ENCODE data around the gene MYLK.
"Not testable (repeated sequence)": the region's sequence is repeated elsewhere in the genome, so short reads cannot be mapped to it uniquely, and the experiment has no call there.

The MYLK gene, protein sequence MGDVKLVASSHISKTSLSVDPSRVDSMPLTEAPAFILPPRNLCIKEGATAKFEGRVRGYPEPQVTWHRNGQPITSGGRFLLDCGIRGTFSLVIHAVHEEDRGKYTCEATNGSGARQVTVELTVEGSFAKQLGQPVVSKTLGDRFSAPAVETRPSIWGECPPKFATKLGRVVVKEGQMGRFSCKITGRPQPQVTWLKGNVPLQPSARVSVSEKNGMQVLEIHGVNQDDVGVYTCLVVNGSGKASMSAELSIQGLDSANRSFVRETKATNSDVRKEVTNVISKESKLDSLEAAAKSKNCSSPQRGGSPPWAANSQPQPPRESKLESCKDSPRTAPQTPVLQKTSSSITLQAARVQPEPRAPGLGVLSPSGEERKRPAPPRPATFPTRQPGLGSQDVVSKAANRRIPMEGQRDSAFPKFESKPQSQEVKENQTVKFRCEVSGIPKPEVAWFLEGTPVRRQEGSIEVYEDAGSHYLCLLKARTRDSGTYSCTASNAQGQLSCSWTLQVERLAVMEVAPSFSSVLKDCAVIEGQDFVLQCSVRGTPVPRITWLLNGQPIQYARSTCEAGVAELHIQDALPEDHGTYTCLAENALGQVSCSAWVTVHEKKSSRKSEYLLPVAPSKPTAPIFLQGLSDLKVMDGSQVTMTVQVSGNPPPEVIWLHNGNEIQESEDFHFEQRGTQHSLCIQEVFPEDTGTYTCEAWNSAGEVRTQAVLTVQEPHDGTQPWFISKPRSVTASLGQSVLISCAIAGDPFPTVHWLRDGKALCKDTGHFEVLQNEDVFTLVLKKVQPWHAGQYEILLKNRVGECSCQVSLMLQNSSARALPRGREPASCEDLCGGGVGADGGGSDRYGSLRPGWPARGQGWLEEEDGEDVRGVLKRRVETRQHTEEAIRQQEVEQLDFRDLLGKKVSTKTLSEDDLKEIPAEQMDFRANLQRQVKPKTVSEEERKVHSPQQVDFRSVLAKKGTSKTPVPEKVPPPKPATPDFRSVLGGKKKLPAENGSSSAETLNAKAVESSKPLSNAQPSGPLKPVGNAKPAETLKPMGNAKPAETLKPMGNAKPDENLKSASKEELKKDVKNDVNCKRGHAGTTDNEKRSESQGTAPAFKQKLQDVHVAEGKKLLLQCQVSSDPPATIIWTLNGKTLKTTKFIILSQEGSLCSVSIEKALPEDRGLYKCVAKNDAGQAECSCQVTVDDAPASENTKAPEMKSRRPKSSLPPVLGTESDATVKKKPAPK (N-terminal part only)

GRCh38 chr3:123884203-123884831 is at the start of gene MYLK:
Gene MYLK (minus strand): TSS chr3:123884332. CDS start chr3:123793841, 90,491 bp downstream.
- DNase-seq (ENCODE audit: low read depth), result peak; percentile 7

- no peak for DNase-seq (ENCODE audit: low read depth)
Measured at GRCh38 chr3:123930445-123930844, 46.3 kb upstream of the MYLK start.

DNA sequence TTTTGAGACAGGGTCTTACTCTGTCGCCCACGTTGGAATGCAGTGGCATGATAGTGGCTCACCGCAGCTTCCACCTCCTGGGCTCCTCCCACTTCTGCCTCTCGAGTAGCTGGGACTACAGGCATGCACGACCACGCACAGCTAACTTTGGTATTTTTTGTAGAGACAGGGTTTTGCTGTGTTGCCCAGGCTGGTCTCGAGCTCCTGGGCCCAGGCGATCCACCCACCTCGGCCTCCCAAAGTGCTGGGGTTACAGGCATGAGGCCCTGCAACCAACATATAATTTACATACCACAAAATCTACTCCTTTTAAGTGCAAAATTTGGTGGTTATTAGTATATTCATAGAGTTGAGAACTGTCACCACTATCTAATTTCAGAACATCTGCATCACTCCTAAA is 45.2 kb upstream of the MYLK start:
- DNase-seq (ENCODE audit: low read depth), result no peak

- no peak for DNase-seq (ENCODE audit: low read depth)
Measured at GRCh38 chr3:123926396-123926795, 42.3 kb upstream of the MYLK start.

GRCh38 chr3:123920868-123921267 is 36.7 kb upstream of the MYLK start:
- DNase-seq (ENCODE audit: low read depth), result no peak

DNA sequence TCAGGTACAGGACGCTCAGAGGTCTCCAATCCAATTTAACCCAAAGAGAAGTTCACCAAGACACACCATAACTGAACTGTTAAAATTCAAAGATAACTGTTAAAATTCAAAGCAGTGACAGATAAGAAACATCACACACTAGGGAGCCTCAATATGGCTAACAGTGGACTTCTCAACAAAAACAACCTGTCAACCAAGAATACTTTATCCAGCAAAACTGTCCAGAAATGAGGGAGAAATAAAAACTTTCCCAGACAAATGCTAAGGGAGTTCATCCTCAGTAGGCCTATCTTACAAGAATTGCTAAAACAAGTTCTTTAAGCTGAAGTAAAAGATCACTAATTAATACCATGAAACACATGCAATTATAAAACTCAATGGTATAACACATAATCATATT is 36.3 kb upstream of the MYLK start:
- DNase-seq (ENCODE audit: low read depth), result no peak

DNA sequence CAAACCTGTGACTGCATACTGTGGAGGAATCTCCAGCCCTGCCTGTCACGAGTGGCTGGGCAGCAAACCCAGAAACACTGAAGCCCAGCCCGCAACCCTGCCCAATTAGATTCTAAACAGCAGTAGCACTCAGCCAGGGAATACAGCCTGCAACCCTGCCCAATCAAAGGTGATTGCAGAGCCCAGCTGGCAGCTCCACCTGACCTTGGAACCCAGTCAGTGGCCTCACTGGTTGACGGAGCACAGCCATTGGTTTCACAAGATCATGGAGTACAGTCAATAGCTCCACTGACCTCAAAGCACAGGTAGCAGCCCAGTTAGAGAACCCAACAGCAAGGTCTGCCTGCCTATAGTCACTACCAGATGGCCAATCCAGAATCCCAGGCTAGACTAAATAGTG is 35.2 kb upstream of the MYLK start:
- no peak for DNase-seq (ENCODE audit: low read depth)

DNA sequence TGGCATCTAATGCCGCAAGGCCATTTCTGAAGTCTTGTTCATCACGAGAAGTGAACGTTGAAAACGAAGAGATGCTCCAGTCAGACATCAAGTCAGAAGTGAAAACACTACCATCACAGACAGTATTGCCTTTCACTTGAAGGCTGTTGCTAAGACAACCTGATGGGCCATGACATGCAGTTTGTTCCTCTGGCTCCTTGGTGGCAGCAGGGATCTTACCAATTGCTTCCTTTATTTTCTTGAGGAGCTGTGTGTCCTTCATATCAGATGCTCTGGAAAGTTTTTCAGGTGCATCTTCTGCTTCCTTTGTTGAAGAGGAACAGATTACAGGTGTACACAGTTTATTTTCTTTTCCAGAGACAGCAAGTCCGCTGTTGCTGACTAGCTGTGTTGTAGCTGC is 30.7 kb upstream of the MYLK start:
- DNase-seq (ENCODE audit: low read depth), result no peak

- no peak for DNase-seq (ENCODE audit: low read depth)
Measured at GRCh38 chr3:123909785-123910184, 25.7 kb upstream of the MYLK start.

DNA sequence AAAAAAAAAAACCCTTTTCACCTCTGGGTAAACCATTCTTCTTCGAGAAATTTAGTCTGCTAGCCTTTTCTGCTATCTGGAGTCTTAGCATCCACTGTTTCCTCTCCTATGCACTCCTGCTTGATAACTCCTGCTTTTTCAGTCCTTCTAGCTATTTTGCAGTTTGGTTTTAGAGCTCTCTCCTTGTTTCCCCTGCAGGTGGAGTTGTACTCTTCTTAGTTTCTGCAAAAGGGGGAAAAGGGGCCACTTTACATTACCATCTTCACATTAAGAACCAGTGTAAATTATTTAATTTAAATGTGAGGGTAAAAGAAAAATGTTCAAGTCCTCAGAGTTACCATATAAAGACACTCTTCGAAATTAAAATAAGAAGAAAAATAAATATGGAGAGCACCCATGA is 23.6 kb upstream of the MYLK start:
- no peak for DNase-seq (ENCODE audit: low read depth)

DNA sequence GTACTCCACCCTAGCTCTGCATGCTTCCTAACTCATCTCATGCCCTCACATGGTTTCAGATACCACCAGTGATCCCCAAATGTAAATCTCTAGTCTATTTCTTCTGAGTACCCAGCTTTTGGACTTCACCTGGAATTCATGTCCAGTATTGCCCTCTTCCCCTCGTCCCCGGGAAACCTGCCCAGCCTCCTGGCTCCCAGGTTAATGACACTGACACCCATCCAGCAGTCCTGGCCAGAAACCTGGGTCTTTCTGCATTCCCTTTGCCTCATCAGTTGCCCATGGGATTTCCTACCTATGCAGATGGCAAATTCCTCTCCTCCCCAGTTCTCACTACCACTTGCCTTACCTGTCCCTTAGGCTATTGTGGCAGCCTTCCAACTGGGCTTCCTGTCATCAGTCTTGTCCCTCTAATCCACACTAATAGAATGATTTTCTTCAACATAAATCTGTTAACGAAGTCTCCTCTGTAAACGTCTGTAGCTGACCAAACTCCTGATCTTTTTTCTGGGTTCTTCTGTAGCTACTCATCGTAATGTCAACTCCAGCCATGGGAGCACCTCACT is 15.3 kb upstream of the MYLK start:
- no peak for DNase-seq (ENCODE audit: low read depth)

DNA sequence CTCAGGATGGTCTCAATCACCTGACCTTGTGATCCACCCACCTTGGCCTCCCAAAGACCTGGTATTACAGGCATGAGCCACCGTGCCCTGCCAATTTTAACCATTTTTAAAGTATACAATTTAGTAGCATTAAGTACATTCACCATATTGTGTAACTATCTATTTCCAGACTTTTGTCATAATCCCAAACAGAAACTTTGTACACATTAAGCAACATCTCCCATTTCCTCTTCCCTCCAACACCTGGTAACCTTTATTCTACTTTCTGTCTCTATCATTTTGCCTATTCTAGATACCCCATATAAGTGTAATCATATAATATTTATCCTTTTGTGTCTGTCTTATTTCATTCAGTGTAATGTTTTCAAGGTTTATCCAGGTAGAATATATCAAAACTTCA is 8.9 kb upstream of the MYLK start:
- no peak for DNase-seq (ENCODE audit: low read depth)

- no peak for DNase-seq (ENCODE audit: low read depth)
Measured at GRCh38 chr3:123892195-123892594, 8.1 kb upstream of the MYLK start.

DNA sequence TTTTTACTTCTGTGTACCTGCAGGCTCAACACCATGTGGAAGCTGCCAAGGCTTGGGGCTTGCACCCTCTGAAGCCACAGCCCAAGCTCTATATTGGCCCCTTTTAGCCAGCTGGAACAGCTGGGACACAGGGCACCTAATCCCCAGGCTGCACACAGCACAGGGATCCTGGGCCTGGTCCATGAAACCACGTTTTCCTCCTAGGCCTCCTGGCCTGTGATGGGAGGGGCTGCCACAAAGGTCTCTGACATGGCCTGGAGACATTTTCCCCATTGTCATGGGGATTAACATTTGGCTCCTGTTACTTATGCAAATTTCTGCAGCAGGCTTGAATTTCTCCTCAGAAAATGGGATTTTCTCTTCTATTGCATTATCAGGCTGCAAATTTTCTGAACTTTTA is 6.9 kb upstream of the MYLK start:
- DNase-seq (ENCODE audit: low read depth), result not testable (repeated sequence)

DNA sequence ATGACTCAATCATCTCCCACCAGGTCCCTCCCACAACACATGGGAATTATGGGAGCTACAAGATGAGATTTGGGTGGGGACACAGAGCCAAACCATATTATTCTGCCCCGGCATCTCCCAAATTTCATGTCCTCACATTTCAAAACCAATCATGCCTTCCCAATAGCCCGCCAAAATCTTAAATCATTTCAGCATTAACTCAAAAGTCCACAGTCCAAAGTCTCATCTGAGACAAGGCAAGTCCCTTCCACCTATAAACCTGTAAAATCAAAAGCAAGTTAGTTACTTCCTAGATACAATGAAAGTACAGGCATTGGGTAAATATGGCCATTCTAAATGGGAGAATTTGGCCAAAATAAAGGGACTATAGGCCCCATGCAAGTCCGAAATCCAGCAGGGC is 6.0 kb upstream of the MYLK start:
- DNase-seq (ENCODE audit: low read depth), result not testable (repeated sequence)

DNA sequence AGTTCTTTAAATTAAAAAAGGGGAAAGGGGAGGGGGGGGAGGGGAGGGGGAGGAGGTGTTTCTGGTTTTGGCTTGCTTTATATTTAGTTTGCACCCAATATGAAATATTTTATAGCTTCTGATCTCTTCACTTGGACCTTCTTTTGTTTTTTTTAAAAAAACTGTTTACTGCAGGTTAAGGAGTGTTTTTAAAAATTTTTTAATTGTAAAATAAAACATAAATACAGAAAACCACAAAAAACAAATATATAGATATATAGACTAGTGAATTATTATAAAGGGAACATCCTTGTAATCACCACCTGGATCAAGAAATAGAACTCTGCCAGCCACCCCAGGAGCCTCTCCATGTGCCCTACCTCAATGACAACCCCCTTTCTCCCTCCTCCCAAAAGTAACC is 861 bp upstream of the MYLK start:
- DNase-seq (ENCODE audit: low read depth), result no peak

GRCh38 chr3:123883701-123884202 is 380 bp downstream of the MYLK start:
- DNase-seq (ENCODE audit: low read depth), result no peak

DNA sequence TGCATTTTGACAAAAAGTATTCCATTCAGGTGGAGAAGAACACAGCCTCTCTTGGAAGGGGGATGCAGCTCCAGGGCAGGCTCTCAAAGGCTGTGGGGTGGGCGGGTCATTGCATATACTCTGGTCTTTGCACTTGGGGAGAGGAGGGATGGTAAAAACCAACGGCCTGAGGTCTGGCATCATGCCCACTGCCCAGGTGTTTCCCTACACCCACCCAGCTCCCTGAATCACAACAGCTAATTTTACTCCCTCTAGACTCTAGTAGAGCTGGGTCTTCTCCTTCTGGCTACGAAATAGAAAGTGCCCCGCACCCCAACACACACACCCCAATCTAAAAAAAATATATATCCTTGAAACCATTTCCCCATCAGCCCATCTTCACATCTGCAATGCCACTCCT is 1.0 kb downstream of the MYLK start:
- no peak for DNase-seq (ENCODE audit: low read depth)

GRCh38 chr3:123881771-123882170 is 2.4 kb downstream of the MYLK start:
- no peak for DNase-seq (ENCODE audit: low read depth)

DNA sequence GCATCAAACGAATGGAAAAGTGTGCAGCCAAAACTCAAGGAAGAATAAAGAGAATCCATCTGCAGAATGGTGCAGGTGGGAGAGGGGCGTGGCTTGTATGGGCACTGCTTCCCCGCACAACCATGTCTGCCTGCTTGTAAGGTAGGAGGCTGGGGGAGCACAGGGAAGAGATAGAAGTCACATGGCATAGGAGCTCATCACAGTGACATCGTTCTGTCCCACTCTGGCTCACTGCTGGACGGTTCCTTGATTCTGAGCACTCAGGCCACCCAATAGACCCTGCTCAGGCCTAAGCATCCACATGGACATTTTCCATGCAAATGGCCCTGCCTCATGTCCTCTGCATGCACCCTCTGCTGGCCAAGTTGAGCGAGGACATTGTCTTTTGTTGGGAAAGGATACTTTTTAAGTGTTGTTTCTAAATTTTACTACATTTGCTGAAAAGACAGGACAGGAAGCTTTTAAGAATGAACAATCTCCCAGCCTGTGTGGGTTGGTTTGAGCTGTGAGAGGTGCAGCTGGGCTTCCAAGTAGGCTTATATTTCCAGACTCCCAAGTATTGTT is 3.1 kb downstream of the MYLK start:
- no peak for DNase-seq (ENCODE audit: low read depth)

DNA sequence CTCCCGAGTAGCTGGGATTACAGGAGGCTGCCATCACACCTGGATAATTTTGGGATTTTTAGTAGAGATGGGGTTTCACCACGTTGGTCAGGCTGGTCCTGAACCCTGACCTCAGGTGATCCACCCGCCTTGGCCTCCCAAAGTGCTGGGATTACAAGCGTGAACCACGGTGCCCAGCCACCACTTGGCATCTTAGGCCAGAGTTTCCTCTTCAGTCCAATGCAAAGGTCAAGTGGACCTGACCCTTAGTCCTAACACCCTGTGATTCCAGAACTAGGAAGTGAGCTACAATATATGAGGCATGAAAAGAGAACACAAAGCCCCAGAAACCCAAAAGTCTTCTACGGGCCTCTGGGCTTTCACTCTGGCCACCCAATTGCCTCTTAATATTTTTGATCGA is 5.3 kb downstream of the MYLK start:
- no peak for DNase-seq (ENCODE audit: low read depth)

Data from stimulated activated CD8-positive, alpha-beta memory T cell treated with anti-CD3 and anti-CD28 coated beads, Interleukin-7, amount 100 ng/mL, for 24 hours (primary cell).